Uterus (tissue), 4 donors: ENCODE results near the gene COG4. TPM values are rescaled to one million over a fixed set of nuclear protein-coding genes. Genes with fewer than 3 reads are reported as not detected.
"Not testable (repeated sequence)": the region's sequence is repeated elsewhere in the genome, so short reads cannot be mapped to it uniquely, and the experiment has no call there.

Source experiments
- DNase-seq, 2 donors: peaks; one replicate each; pipeline ENCODE4 v3.0.0-alpha.2; 2019 to 2020
- H3K27ac ChIP-seq, 2 donors: fragments of 200-600 bp; sonication (generic); 1 replicate in 1 of 2; 2 replicates in 1 of 2; pipeline ENCODE4 v1.5.1; 2016 to 2018
- H3K27me3 ChIP-seq, 2 donors: fragments of 200-600 bp; sonication (generic); one replicate each; pipeline ENCODE4 v1.5.1; 2018 to 2019; ENCODE audit warnings: control low read depth in 1 of 2
- H3K36me3 ChIP-seq, 2 donors: fragments of 200-600 bp; sonication (generic); one replicate each; pipeline ENCODE4 v1.5.1; 2019; ENCODE audit warnings: control low read depth in 1 of 2
- H3K4me1 ChIP-seq, 2 donors: fragments of 200-600 bp; sonication (generic); one replicate each; pipeline ENCODE4 v1.5.1; 2018 to 2019; ENCODE audit warnings: control low read depth in 1 of 2
- H3K4me3 ChIP-seq, 2 donors: fragments of 200-600 bp; sonication (generic); 1 replicate in 1 of 2; 2 replicates in 1 of 2; pipeline ENCODE4 v1.5.1; 2018 to 2019; ENCODE audit warnings: mild to moderate bottlenecking in 1 of 2
- H3K9me3 ChIP-seq, 2 donors: fragments of 200-600 bp; sonication (generic); one replicate each; pipeline ENCODE4 v1.5.1; 2019; ENCODE audit warnings: control low read depth in 1 of 2
- POLR2A ChIP-seq, 2 donors: fragments of 450-650 bp; IDR thresholded peaks; one replicate each; pipeline ENCODE4 v1.6.1; 2016; ENCODE audit warnings: antibody characterized with exemption in 2 of 2, mild to moderate bottlenecking in 1 of 2, moderate library complexity in 1 of 2
- intact Hi-C: fragments of 100-400 bp; cut with DNase I; formaldehyde crosslinking; loops from one replicate; pipeline ENCODE4 v1.15.1; 2023; ENCODE audit warnings: low total_unique reads
- total RNA-seq, 4 donors: library from RNA; depleted of rRNA in 3 of 4; stranded (reverse); fragments of >200 nt in 3 of 4; gene quantifications; one replicate each; pipeline versions ENCODE4 v1.1.0 to v1.2.4, GENCODE V29; 2014 to 2023
- TF ChIP-seq, protein P1 (sequence below), 4 experiments: fragments of 200-600 bp in 2 of 4; fragments of 450-650 bp in 2 of 4; sonication (generic) in 2 of 4; IDR thresholded peaks; one replicate each; pipeline ENCODE4 v1.5.1; 2016 to 2019; ENCODE audit warnings: antibody characterized with exemption in 4 of 4, mild to moderate bottlenecking in 2 of 4, moderate library complexity in 1 of 4
- donor health status: DM: yes; HTN: yes; CAD: no.

The COG4 gene
- total RNA-seq, 4 donors from 2014 or later, result 33.3 to 137 (median 67.1) TPM

DNA sequence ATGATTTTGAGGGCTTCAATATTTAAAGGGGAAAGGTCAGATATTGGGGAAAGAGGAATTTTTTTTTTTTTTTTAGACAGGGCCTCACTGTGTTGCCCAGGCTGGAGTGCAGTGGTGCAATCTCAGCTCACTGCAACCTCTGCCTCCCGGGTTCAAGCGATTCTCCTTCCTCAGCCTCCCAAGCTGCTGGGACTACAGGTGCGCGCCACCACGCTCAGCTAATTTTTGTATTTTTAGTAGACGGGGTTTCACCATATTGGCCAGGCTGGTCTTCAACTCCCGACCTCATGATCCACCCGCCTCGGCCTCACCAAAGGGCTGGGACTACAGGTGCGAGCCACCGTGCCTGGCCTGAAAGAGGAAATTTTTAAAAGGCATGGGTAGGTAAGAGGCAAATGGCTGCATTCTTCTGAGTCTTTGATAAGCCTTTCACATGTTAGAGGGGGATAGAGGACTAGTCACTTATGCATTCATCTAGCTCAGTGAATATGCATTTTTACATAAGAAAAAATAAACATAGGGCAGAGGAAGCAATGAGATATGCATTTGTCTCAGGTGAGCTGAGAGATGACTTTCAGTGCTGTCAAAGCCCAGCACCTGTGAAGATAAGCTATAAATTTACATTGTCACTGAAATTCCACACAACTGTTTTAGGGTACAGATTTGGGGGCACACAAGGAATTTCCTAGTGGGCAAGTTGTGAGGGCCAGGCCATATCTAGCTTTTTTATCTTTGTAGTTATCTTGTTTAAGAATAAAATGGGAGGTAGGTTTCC lies 70.0 kb downstream of the COG4 start:
- peak overlapping the region in 1 of 2 donors; percentile 83 for H3K4me3 ChIP-seq
- H3K27me3 ChIP-seq, result no peaks in the 10 kb centered on the region
- peak overlapping the region; percentile 93 to 96 for H3K27ac ChIP-seq
- TF ChIP-seq, protein P1, sequence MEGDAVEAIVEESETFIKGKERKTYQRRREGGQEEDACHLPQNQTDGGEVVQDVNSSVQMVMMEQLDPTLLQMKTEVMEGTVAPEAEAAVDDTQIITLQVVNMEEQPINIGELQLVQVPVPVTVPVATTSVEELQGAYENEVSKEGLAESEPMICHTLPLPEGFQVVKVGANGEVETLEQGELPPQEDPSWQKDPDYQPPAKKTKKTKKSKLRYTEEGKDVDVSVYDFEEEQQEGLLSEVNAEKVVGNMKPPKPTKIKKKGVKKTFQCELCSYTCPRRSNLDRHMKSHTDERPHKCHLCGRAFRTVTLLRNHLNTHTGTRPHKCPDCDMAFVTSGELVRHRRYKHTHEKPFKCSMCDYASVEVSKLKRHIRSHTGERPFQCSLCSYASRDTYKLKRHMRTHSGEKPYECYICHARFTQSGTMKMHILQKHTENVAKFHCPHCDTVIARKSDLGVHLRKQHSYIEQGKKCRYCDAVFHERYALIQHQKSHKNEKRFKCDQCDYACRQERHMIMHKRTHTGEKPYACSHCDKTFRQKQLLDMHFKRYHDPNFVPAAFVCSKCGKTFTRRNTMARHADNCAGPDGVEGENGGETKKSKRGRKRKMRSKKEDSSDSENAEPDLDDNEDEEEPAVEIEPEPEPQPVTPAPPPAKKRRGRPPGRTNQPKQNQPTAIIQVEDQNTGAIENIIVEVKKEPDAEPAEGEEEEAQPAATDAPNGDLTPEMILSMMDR (IDR thresholded peaks at IDR 0.05), result no peak
- no peak for TF ChIP-seq POLR2A (IDR thresholded peaks at IDR 0.05)
- DNase-seq, result no peak
- H3K36me3 ChIP-seq, result no peaks in the 10 kb centered on the region
- no peaks in the 10 kb centered on the region for H3K9me3 ChIP-seq
- H3K4me1 ChIP-seq, result peaks cover 0 to 4% of the 10 kb centered on the region in 2 donors
- intact Hi-C loops, result no loop called here

DNA sequence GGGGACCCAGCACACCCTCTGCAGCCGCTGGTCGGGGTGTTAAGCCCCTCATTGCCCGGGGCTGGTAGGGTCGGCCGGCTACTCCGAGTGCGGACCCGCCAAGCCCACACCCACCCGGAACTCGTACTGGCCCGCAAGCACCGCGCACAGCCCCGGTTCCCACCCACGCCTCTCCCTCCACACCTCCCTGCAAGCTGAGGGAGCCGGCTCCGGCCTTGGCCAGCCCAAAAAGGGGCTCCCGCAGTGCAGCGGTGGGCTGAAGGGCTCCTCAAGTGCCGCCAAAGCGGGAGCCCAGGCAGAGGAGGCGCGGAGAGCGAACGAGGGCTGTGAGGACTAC lies 72.4 kb downstream of the COG4 start:
- intact Hi-C loops, result not testable (repeated sequence)

DNA sequence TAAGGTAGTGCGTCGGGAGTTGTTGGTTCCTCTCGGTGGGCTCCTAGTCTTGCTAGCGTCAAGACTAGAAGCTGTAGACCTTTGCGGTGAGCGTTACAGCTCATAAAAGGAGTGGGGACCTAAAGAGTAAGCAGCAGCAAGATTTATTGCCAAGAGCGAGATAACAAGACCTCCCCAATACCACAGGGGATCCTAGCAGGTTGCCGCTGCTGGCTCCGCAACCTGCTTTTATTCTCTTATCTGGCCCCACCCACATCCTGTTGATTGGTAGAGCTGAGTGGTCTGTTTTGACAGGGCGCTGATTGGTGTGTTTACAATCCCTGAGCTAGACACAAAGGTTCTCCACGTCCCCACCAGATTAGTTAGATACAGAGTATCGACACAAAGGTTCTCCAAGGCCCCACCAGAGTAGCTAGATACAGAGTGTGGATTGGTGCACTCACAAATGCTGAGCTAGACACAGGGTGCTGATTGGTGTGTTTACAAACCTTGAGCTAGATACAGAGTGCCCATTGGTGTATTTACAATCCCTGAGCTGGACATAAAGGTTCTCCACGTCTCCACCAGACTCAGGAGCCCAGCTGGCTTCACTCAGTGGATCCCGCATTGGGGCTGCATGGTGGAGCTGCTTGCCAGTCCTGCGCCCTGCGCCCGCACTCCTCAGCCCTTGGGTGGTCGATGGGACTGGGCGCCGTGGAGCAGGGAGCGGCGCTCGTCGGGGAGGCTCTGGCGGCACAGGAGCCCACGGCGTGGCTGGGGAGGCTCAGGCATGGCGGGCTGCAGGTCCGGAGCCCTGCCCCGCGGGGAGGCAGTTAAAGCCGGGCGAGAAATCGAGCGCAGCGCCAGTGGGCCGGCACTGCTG lies 73.0 kb downstream of the COG4 start:
- H3K27me3 ChIP-seq, DNase-seq, H3K4me1 ChIP-seq, intact Hi-C loops, H3K9me3 ChIP-seq, H3K27ac ChIP-seq, H3K36me3 ChIP-seq: not testable (repeated sequence)
- H3K4me3 ChIP-seq, result peak overlapping the region in 1 of 2 donors; percentile 10

More for the DNA sequence above, 72.4 kb downstream of the COG4 start:
- H3K27ac ChIP-seq, H3K9me3 ChIP-seq, H3K36me3 ChIP-seq, DNase-seq, H3K27me3 ChIP-seq, H3K4me1 ChIP-seq: not testable (repeated sequence)
- H3K4me3 ChIP-seq, result peak overlapping the region in 1 of 2 donors; percentile 10

DNA sequence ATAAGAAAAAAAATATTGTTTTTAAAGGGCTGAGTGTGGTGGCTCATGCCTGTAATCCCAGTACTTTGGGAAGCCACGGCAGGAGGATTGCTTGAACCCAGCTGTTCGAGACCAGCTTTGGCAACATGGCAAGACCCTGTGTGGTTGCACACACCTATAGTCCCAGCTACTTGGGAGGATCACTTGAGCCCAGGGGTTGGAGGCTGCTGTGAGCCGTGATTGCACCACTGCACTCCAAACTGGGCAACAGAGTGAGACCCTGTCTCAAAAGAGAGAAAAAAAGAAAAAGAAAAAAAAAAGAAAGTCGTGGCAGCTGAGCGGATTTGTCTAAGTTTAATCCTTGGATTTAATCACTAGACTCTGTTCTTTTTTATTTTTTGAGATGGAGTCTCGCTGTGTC lies 75.3 kb downstream of the COG4 start:
- no peaks in the 10 kb centered on the region for H3K27me3 ChIP-seq
- no peaks in the 10 kb centered on the region for H3K36me3 ChIP-seq
- H3K27ac ChIP-seq, result no peak overlapping the region
- no peak overlapping the region for H3K4me3 ChIP-seq
- no peaks in the 10 kb centered on the region for H3K9me3 ChIP-seq
- no peaks in the 10 kb centered on the region for H3K4me1 ChIP-seq
- TF ChIP-seq, protein P1 (IDR thresholded peaks at IDR 0.05), result no peak
- TF ChIP-seq POLR2A (IDR thresholded peaks at IDR 0.05), result no peak
- DNase-seq, result no peak
- intact Hi-C loops, result no loop called here

DNA sequence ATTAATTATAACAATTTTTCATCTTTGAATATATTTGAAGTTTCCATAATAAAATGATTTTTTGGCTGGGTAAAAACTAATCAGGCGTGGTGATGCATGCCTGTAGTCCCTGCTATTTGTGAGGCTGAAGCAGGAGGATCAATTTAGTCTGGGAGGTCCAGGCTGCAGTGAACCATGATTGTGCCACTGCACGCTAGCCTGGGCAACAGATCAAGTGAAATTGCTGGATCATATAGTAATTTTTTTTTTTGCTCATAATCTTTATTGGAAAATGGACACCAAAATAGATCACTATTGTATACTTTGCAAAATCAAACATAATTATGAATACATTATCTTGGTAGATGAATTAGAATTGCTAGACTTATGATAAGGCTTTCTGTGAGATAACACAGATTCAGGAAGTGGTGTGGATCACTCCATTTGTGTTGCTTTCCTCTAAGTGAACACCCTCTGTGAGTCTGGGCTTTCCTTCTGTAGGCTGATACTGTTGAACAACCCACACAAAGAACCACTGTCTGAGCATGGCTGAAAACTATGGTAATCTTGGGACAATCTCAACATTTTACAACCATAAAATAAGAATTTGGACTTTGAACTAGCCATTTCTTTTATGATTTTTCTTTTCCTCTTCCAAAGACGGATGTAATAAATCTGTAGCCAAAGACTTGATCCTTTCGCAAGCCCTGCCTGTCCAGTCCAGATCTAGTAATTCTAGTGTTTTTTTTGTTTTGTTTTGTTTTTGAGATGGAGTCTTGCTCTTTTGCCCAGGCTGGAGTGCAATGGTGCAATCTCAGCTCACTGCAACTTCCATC lies 78.9 kb downstream of the COG4 start:
- no peaks in the 10 kb centered on the region for H3K27me3 ChIP-seq
- H3K36me3 ChIP-seq, result no peaks in the 10 kb centered on the region
- H3K4me3 ChIP-seq, result no peak overlapping the region
- TF ChIP-seq POLR2A (IDR thresholded peaks at IDR 0.05), result no peak
- TF ChIP-seq, protein P1 (IDR thresholded peaks at IDR 0.05), result no peak
- DNase-seq, result no peak
- no peak overlapping the region for H3K27ac ChIP-seq
- H3K9me3 ChIP-seq, result no peaks in the 10 kb centered on the region
- no peaks in the 10 kb centered on the region for H3K4me1 ChIP-seq
- intact Hi-C loops, result no loop called here
